ENCODE results near the gene NPHP4. TPM values are rescaled to one million over a fixed set of nuclear protein-coding genes. Genes with fewer than 3 reads are reported as not detected.

The NPHP4 gene
- polyA plus RNA-seq, 2 of the 4 experiments (the other 2 are of a cell fraction), result 2.9 to 5.1 TPM

DNA sequence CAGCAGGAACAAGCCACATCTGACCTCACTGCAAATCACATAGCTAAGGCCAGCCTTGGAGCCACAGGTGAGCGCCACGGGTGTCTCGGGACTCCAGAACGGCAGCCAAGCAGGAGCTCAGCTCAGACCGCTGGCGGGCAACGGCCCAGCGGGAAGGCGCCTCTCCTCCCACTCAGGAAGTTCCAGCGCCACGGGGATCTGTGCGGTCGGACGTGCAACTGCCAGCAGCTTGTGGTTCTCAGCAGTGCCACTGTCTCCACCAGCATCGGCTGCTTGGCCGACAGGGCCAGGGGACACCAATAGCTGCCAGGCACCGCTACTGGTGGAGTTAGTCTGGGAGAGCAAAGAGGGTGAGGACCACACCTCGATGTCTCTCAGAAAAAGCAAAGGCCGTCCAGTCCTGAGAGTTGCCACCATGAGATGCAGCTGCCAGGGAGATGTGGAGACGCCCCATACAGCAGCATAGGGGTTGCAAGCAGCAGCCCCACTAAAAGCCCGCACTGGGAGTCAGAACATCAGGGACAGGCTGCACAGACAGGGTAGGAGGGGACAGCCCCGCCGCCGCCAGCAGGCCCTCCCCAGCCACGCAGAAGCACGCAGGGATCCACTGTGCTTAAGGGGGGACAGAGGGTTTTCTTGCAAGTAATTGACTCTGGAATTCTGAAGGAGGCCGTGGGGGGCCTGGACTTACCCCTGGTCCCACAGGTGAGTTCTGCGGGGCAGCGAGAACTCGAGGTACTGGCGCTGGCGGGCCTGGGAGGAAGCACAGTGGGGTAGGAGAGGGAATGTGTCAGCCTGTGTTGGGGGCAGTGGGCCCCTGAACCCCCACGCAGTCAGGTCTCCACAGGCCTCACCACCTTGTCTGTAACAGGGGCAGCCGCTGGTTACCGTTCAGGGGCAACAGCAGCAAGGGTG lies 83.5 kb downstream of the NPHP4 start (continued):
- TF ChIP-seq, protein P1, sequence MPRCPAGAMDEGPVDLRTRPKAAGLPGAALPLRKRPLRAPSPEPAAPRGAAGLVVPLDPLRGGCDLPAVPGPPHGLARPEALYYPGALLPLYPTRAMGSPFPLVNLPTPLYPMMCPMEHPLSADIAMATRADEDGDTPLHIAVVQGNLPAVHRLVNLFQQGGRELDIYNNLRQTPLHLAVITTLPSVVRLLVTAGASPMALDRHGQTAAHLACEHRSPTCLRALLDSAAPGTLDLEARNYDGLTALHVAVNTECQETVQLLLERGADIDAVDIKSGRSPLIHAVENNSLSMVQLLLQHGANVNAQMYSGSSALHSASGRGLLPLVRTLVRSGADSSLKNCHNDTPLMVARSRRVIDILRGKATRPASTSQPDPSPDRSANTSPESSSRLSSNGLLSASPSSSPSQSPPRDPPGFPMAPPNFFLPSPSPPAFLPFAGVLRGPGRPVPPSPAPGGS (IDR thresholded peaks at IDR 0.05), result no peak

DNA sequence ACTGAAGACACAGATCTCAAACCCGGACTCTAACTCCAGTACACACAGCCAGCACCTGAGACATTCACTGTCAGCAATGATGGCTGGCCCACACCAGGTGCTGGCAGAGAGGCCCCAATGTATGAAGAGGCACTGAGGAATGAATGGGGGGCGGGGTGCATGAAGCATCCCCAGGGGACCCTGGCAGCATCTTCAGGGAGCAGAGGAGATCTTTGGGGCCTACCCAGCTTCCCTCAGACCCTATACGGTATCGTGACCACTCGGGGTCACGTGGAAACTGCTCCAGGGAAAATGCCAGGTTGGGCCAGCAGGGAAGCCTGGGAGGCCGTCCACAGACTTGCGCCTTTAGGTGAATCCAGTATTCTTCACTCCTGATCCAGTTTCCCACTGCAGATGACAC lies 84.3 kb downstream of the NPHP4 start:
- DNase-seq (ENCODE audit: low read depth in 1 of 2, low spot score in 1 of 2), result no peak
- ChIA-PET POLR2A (no interaction called here), CTCF (interaction anchor here (4.6 kb wide), 1 partner anchor 8 kb away, joined by 18 read pairs; no protein-coding TSS in a partner anchor)
- Histone ChIP-seq H3K4me3 (no peak overlapping the region), H3K27ac (no peak overlapping the region), H3K4me2 (no peak overlapping the region), H3K4me1 (no peaks in the 10 kb centered on the region), H3K9me3 (no peaks in the 10 kb centered on the region)
- 100% methylated on average over 6 of the region's 8 CpGs for WGBS (ENCODE audit: missing lambda C conversion rate)
- no peak for TF ChIP-seq HEYL (CRISPR knock-in tag; IDR thresholded peaks at IDR 0.05)
- no peak for TF ChIP-seq RCOR1 (IDR thresholded peaks at IDR 0.05; ENCODE audit: low read depth, low read length)
- TF ChIP-seq EP300 (IDR thresholded peaks at IDR 0.05), result no peak
- TF ChIP-seq, protein P2, sequence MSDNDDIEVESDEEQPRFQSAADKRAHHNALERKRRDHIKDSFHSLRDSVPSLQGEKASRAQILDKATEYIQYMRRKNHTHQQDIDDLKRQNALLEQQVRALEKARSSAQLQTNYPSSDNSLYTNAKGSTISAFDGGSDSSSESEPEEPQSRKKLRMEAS (IDR thresholded peaks at IDR 0.05), result no peak
- TF ChIP-seq, protein P3, sequence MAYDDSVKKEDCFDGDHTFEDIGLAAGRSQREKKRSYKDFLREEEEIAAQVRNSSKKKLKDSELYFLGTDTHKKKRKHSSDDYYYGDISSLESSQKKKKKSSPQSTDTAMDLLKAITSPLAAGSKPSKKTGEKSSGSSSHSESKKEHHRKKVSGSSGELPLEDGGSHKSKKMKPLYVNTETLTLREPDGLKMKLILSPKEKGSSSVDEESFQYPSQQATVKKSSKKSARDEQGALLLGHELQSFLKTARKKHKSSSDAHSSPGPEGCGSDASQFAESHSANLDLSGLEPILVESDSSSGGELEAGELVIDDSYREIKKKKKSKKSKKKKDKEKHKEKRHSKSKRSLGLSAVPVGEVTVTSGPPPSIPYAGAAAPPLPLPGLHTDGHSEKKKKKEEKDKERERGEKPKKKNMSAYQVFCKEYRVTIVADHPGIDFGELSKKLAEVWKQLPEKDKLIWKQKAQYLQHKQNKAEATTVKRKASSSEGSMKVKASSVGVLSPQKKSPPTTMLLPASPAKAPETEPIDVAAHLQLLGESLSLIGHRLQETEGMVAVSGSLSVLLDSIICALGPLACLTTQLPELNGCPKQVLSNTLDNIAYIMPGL (CRISPR knock-in tag; IDR thresholded peaks at IDR 0.05; ENCODE audit: borderline replicate concordance), result no peak
- no peak for FAIRE-seq
- no peak for ATAC-seq

DNA sequence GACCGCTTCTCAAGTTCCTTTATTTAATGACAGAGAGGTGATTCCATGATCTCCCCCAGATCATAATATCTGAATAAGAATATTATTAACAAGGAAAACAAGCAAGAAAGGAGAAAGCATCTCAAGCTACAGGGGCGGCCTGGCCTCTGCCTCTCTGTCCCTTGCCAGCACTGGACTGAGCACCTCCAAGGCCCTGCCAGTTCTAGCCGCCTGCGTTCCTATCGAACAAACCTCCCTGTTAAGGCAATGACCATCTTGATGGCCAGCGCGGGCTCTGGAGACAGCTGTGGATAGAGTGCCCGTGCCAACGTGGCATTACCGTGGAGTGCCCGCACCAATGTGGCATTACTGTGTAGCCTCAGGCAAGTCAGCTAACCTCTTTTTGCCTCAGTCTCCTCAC lies 84.8 kb downstream of the NPHP4 start:
- ATAC-seq, result no peak

More for the DNA sequence above, 84.8 kb downstream of the NPHP4 start:
- ChIA-PET CTCF (interaction anchor here (4.6 kb wide), 1 partner anchor 8 kb away, joined by 18 read pairs; no protein-coding TSS in a partner anchor), POLR2A (no interaction called here)
- 98% methylated on average over 11 of the region's 11 CpGs for WGBS (ENCODE audit: missing lambda C conversion rate)
- H3K4me2 ChIP-seq, result no peak overlapping the region
- H3K9me3 ChIP-seq, result no peaks in the 10 kb centered on the region
- no peak for DNase-seq (ENCODE audit: low read depth in 1 of 2, low spot score in 1 of 2)
- H3K27ac ChIP-seq, result no peak overlapping the region
- TF ChIP-seq HOXB13 (CRISPR knock-in tag; IDR thresholded peaks at IDR 0.05; ENCODE audit: low read depth) (no peak), MYC (IDR thresholded peaks at IDR 0.05; ENCODE audit: borderline replicate concordance, low read length) (no peak), ZC3H11A (IDR thresholded peaks at IDR 0.05) (no peak), GATA3 (IDR thresholded peaks at IDR 0.05; ENCODE audit: borderline replicate concordance) (no peak), POLR2A (IDR thresholded peaks at IDR 0.05; ENCODE audit: low read length) (no peak), SMC3 (IDR thresholded peaks at IDR 0.05) (no peak), NPAS2 (CRISPR knock-in tag; IDR thresholded peaks at IDR 0.05; ENCODE audit: borderline replicate concordance) (no peak), CHD2 (IDR thresholded peaks at IDR 0.05; ENCODE audit: low read length, partially characterized antibody) (no peak), TFCP2L1 (CRISPR knock-in tag; IDR thresholded peaks at IDR 0.05) (no peak), RCOR1 (IDR thresholded peaks at IDR 0.05; ENCODE audit: low read depth, low read length) (no peak), HOXA7 (CRISPR knock-in tag; IDR thresholded peaks at IDR 0.05) (no peak)
- TF ChIP-seq, protein P4, sequence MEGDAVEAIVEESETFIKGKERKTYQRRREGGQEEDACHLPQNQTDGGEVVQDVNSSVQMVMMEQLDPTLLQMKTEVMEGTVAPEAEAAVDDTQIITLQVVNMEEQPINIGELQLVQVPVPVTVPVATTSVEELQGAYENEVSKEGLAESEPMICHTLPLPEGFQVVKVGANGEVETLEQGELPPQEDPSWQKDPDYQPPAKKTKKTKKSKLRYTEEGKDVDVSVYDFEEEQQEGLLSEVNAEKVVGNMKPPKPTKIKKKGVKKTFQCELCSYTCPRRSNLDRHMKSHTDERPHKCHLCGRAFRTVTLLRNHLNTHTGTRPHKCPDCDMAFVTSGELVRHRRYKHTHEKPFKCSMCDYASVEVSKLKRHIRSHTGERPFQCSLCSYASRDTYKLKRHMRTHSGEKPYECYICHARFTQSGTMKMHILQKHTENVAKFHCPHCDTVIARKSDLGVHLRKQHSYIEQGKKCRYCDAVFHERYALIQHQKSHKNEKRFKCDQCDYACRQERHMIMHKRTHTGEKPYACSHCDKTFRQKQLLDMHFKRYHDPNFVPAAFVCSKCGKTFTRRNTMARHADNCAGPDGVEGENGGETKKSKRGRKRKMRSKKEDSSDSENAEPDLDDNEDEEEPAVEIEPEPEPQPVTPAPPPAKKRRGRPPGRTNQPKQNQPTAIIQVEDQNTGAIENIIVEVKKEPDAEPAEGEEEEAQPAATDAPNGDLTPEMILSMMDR (IDR thresholded peaks at IDR 0.05), result no peak
- TF ChIP-seq, protein P2 (IDR thresholded peaks at IDR 0.05), result no peak
- H3K4me3 ChIP-seq, result no peak overlapping the region
- no peak for FAIRE-seq
- H3K4me1 ChIP-seq, result no peaks in the 10 kb centered on the region
